SIG-M5 (cell line): Measurements from ENCODE around the gene ZMYM3.
A peak's percentile ranks its signal among the peaks of the same experiment; 100 is the strongest.

ENCODE experiments used
- DNase-seq: peaks from one replicate; lab custom pipeline; 2025; lab: John Stamatoyannopoulos, UW

The ZMYM3 gene

DNA sequence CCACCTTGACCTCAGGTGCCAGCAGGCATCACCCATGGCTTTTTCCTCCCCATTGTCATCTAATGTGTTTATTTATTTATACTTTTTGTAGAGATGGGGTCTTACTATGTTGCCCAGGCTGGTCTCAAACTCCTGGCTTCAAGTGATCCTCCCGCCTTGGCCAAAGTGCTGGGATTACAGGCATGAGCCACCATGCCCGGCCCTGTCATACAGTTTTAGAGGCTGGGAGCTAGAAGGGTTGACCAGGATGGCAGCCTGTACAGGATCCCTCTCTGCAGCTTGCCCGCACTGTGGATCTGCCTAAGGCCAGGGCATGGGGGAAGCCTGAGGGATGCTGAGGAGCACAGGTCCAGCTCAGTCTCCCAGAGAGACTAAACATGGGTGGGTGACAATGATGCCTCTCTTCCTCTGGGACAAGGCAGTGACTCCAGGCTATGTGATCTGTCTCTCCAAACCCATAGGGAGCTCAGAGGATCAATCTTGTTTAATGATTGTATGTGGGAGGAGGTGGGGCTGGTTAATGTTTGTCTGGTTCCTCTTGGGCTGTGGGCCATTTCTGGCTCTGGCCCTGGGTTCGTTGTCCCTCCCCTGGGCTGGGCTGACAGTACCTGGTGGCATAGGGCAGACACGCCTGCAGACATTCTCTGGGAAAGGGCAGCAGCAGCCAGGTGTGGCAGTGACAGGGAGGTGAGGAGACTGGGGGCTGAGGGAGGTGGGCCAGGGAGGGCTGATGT, 39.2 kb downstream of the ZMYM3 start:
- no peak for DNase-seq

DNA sequence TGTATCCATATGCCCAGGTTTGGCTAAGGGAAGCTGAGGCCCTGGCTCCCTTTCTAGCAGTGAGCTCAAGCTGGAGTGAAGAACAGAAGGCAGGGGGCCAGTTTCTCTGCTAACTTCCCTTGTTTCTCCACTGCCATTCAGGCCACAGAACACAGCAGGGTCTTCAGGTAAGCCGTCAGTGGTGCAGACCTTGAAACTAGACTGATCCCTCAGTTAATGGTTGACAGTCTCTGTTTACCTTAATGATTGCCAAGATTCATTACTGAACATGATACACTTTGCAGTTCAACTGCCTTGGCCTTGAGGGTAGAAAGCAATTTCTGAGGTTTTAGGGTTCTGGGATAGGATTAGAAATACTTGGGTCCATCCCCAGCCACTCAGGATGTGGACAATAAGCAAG, 39.8 kb downstream of the ZMYM3 start:
- DNase-seq, result no peak

DNA sequence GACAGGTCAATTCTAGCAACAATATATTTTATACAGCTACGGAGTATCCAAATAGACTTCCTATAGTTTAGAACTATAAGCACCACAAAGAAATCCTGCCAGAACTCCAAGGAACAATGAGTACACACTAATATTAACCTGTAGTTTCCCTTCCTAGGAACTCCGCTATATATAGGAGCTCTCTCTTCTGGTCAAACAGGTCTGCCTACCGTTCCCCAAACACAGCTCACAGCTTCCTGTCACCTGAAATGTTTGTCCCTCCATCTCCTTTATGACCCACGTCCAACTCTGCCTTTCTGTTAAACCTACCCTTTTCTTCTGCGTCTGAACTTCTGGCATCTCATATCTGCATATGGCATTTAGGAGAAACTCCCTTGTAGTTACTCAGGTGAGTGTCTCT, 41.4 kb downstream of the ZMYM3 start:
- DNase-seq, result no peak

DNA sequence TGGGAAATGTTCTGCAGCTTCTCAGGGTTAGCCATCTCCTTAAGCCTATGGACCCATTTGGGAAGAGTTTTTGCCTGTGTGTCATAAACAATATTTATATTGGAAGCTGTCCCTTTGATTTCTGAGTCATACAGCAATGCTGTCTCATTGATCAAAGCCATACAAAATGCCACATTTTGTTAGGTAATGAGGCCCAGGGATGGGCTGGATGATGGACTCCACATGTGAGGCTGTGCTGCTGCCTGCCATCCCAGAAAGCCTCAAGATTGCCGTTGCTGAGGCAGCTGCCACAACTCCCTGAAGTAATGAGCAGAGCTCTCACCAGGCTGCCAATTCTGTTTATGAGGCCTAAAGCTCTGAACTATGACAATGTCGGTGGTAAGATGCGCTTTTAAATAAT, 43.1 kb downstream of the ZMYM3 start:
- no peak for DNase-seq

DNA sequence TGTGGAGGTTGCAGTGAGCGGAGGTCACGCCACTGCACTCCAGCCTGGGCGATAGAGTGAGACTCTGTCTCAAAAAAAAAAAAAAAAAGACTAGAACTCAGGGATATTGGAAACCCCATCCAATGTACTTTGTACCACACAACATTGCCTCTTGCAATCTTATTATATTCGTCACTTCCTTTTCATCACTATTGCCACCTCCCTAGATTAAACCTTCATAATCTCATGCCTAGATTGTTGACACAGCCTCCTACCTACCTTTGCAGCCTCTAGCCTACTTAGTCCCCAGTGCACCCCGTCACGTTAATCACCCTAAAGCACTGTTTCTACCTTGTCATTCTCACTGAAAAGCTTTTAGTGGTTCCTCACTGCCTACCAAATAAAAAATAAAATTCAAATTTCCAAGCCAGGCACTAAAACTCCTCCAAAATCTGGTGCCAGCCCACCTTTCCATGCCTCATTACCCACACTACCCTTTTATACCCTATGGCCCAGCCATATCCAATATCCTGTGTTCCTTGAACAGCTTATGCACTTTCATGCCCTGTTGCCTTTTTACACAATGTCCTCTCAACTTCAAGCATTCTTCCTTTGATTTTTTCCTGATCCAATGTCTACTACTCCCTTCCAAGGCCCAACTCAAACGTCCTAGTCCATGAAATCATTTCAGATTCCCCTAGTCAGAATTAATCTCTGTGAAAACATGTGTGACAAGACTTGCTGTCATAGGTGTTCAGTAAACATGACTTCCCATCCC, 54.5 kb downstream of the ZMYM3 start:
- DNase-seq, result no peak

DNA sequence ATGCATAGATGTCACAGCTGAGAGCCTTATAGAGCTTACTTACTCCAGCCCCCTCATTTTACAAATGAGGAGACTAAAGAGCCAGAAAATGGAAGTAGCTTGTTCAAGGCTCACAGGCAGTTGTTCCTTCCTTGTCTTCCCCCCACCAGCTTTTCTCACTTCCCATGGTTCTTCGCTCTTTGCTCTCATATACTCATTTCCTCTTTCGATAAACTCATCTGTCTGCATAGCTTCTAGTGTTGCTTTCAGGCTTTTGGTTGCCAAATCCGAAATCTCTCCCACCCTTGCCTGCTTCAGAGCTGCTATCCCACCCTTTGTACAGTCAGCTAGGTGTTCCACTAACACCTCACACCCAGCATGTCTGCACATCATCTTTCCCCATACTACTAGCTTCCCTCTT, 55.9 kb downstream of the ZMYM3 start:
- DNase-seq, result peak; percentile 36

DNA sequence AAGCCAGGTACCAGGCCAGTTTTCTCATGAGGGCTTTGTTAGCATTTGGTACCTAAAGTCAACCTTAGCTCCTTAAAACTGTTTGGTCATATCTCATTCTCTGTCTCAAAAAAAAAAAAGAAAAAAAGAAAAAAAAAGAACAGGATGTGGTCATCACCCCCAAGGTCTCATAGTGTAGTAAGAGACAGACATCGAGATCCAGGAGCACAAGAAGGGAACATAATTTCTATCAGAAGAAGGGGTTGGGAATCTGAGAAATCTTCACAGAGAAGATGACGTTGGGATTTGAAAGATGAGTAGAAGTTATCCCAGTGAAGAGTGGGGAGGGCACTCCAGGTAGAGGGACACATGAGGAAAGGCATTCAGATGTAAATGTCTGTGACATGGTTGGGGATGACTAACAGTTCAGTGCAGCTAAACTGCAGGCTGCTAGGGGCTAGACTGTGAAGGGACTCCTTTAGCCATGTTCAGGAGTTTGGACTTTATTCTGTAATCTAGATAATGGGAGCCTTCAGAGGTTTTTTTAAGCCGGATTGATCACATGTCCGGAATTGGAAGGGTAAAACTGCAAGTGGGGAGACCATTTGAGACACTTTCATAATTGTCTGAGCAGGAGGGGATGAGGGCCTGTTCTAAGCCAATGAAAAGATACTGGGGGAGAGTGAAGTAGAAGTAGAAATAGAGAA, 57.8 kb downstream of the ZMYM3 start:
- DNase-seq, result no peak

DNA sequence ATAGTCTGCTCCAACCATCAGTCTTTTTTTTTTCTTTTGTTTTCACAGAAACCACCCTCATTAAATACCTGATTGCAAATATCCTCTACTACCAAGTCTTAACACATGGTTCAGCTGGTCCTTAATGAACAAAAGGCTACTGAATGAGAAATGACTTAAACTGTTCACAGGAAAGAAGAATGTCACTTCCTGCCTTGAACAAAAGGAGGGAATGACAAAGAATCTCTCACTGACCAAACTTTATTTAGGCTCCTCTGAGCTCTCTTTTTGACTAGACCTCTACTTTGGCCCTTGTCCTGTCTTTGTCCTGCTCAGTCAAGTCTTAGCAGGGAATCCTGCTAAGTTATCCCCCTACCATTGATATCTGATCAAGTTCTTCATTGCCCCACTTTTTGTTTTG, 62.7 kb downstream of the ZMYM3 start:
- DNase-seq, result no peak
